HL-60/S4 treated with phorbol 12-myristate 13-acetate at 8.2 ng/mL for 4 days and 3 days (cell line): ENCODE measurements around the gene SLC1A2.

Experiments
- in situ Hi-C: fragments of 300-500 bp; cut with MboI; formaldehyde crosslinking; loops from 2 replicates; pipeline ENCODE4 v1.15.0; 2022; ENCODE audit warnings: low sequenced_read_pairs

SLC1A2 gene

DNA sequence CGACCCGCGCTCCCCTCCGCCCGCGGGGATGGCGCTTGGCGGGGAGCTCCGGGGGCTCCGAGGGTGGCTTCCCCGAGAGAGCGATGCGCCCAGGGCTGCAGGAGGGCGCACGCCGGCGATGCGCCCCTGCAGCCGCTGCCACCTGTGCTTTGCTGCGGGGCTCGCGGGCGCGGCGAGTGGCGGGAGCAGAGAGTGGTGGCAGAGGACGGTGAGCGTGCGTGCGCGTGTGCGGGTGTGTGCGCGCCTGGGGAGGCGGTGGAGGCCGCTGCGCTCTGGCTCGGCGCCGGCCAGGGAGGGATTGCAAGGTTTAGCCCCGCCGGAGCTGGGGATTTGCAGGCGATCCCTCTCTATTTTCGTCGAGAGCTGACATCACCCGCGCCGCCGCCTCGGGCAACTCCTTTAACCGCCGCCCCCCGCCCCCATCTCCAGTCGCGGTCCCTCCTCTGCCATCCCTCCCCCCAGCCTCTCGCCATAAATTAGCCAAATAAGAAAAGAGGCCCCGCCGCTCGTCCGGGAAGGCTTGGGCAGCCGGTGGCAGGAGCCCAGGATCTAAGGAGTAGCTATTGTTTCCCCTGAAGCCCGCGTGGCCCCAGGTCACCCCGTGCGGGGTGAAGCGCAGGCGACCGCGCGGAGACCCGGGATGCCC is at the start of gene SLC1A2:
Gene SLC1A2, minus strand, starts transcription at position 375 of the 646 bp plus-strand sequence. CDS start 592 bp downstream, outside the sequence.
- in situ Hi-C loops = loop anchor here (25.0 kb wide), 1 partner anchor 832 kb away; no protein-coding TSS in a partner anchor

DNA sequence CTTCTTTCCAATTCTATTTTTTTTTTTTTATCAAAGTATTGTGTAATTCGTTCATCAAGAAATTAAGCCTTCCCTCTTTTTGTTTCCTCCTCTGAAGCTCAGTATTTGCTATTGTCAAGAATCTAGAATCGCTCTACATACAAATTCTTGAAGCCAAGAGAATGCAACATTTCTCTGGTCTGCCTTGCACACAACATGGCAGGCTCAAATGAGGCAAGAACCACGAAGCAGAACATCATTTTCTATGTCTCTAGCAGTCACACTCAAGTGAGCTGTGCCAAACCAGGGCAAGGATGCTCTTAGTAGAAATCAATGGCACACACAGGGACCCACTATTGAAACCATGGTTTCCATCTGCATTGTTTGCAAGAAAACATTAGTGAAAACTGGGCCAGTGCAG is 46.7 kb upstream of the SLC1A2 start:
- in situ Hi-C loops = no loop called here

DNA sequence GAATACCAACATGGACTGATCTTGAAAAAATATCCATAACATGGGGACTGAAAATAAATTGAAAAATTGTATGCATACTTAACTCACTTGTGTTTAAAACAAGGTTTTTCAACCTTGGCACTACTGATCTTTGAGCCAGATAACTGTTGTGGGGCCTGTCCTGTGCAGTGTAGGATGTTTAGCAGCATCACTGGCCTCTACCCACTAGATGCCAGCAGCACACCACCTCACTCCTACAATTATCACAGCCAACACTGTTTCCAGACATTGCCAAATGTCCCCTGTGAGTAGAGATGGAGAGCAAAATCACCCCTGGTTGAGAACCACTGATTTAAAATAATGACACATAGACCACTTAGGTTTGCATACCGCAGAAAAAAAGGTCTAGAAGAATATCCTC is 45.0 kb upstream of the SLC1A2 start:
- in situ Hi-C loops = no loop called here

DNA sequence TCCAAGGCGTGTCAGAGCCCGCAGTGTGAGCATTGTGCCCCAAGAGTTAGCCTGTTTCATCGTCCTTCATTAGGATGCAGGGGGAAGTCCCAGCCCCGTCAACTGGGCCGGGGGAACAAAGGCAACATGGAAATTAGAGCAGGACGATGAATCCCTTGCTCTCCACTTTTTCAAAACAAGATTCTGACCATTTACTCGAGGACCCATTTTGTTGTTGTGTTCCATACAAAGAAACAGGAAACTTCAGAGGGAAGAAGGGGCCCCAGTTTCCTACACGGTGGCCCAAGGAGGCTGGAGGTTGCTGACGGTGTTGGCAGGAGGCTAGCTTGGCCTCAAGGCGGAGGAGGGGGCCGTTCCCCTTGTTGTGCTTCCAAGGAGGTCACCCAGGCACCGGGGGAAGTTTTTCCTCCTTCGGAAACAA is 44.0 kb upstream of the SLC1A2 start:
- in situ Hi-C loops = no loop called here

DNA sequence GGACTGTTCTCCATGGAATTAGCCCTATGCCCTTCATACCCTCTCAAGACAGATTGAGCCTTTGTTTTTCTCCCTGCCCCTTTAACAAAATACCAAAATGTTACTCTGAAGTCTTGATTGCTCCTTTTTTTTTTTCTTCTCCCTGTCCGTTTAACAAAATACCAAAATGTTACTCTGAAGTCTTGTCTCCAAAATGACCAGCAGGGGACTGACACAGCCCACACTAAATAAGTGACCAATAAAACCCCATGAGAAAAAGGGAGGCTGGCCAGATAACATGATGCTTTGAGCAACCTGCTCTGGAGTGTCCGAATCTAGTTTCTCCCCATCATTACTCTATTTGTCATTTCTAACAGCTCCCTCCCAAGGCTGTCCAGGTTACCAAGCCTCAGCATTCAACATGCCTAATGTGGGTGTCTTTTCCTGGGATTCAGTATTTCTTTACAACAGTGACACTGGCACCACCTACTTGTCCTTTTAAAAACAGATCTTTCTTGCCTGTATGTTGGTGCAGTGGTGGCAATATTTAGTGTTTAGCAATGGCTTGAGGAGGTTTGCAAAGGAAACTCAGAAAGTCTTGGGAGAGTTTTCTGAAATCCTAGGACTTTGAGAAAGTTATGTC is 42.7 kb upstream of the SLC1A2 start:
- in situ Hi-C loops = no loop called here

DNA sequence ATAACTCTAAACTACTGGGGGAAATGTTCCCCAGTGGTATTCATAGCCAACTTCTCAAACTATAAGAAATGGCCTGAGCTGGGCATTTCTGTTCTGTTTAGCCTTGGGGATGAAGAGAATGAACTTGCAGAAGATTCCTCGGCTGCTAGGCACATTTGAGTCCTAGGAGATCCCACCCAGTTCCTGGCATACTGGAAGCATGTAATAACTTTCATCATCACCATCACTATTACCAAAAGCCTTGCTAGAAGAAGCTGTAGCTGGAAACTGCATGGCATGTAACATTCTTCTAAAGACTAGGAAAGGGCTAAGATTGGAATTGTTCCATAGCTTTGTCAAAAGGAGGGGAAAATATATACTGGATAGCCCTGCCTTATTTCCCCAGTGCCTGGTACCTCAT is 40.1 kb upstream of the SLC1A2 start:
- in situ Hi-C loops = no loop called here

DNA sequence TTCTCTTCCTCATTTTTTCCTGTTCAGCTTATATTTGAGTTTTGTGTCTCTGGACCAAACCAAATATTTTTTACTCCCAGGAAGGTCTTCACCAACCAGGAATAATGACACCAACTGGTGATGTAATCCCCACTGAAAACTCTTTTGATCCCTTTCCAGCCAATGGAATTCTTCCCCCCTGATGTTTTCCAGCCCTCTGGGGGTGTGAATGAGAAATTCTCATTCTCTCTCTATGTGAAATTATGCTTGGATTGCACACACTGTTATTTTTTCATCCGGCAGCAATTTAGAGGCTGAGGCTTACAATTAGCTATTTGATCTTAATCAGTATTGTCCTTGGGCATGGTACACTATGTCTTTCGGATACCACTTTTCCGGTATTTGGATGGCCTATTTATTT is 39.5 kb upstream of the SLC1A2 start:
- in situ Hi-C loops = no loop called here

DNA sequence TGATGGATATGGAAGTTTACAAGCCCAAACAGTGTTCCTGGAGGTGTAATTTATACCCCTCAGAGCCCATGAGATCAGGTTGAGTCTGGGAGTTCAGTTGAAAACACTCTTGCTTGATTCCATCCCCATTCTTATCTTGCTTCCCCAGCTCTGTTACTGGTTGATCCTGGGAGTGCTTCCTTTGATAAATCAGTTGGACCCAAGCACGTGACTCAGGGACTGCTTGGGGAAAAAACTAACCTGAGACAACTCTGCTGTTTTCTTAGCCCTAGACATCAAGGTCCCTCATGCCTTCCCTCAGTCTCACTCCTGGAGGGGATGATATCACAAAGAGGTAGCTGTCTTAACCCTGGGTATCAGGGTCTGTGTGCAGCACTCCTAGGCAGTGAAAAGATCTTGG is 35.0 kb upstream of the SLC1A2 start:
- in situ Hi-C loops = no loop called here

DNA sequence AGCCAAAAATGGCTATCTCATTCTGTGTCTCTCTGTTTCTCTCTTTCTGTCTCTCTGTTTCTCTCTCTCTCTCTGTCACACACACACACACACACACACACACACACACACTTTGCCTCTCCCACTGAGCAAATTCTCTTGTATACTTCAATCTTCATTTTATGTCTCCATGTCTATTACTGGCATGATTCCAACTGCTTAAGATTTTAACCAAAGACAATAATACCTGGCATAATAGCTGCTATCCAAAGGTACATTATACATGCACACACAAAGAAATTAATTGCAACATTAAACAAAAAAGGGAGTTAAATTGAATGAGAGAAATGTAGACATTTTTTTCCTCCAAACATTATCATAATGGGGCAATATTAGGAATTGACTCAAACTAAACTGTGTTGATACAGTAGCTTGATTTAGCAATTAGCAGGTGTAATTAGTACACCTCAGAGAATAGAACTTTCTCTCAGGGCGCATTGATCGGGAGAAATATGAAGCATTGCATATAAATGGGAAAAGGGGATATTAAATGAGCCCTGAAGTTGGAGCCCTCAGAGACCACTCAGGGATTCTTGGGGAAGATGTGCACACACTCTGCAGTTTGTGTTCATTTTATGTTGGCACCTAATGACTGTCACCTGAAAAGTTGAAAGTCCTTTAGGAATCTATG is 17.4 kb upstream of the SLC1A2 start:
- in situ Hi-C loops = no loop called here

DNA sequence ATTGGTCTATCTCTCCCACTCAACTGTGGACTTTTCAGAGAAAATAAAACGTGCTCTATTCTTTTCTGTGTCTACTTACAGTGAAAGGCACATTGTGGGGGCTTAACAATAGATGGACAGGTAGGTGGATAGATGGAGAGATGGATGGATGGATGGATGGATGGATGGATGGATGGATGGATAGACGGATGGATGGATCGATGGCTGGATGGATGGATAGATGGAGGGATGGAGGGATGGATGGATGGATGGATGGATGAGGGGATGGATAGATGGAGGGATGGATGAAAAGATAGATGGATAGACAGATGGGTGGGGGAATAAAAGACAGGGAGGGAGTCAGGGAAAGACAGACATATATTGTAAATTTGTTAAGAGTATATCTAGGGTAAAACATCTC is 14.2 kb upstream of the SLC1A2 start:
- in situ Hi-C loops = no loop called here

DNA sequence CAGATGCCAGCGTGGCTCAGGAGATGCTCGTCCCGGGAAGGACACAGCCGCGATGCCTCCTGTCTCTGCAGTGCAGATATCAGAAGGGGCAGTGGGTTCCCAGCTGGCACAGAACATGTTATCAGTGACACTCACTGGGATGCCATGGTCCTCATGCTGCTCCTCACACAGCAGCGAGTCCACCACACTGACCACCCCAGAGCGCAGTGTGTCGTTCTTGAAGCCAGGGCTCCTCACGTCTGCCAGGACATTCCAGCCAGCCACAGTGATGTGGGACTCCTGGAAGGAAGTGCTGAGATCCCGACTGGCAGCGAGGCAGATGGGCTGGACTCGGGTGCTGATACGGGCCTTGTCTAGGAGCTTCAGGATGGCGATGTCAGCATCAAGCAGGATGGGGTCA is 13.1 kb upstream of the SLC1A2 start:
- in situ Hi-C loops = no loop called here

DNA sequence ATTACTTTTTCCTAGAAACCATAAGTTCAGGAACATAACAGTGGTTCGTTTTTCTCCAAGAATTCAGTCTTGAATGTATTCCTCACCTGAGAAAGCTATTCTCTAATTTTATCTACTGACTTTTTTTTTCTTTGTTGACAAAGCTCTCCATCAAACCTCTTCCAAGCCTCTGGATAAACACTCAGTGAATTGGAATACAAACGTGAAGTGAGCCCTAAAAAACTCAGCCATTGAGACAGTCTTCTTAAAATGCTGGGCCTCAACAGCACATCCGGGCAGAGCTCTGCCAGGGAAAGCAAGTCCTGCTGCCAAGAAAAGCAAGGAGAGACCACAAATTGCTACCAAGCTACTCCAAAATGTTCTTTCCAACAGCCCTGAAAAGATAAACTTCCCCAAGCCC is 7.7 kb upstream of the SLC1A2 start:
- in situ Hi-C loops = no loop called here

DNA sequence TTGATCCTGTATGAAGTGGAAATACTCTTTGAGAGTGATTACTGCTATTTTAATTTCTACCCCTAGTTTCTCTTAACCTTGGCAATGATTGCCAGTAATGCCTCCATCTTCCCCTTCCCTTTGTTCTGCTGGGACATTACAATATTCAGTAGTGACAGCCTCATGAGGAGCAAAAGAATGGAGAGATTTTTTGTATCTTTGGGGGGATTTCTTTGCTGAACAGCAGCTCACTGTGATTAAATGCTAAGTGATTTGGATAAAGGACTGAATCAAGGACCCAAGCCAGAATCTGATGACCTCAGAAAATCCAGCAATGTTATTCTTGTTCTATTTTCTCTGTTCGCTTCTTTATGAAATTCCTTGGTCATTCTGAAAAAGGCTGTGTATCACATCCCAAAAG is 7.0 kb upstream of the SLC1A2 start:
- in situ Hi-C loops = no loop called here

DNA sequence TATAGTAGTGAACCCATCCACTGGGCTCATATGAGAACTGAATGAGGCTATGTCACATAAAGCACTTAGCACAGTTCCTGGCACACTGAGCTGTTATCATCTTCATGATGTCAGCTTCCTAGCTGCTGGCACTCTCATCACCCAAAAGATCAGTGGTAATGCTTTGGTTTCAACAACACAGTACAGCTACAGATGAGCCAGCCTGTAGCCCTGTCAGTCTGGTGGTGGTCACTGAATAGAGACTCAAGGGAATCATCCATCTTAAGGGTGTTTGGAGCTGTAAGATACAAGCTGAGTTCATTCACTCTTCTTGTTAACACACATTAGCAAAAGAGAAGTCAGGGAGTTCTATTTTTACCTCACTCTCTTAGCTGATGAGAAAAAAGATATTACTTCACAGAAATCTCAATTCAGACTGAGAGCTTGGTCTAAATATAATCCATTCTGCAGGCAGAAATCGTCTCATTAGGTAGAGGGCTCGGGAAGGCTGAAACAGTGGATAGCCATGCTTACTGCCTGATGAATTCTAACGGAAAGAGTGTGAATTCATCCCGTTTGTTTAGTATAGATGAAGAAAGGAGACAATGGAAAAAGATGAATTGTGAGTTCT is 6.3 kb upstream of the SLC1A2 start:
- in situ Hi-C loops = no loop called here

DNA sequence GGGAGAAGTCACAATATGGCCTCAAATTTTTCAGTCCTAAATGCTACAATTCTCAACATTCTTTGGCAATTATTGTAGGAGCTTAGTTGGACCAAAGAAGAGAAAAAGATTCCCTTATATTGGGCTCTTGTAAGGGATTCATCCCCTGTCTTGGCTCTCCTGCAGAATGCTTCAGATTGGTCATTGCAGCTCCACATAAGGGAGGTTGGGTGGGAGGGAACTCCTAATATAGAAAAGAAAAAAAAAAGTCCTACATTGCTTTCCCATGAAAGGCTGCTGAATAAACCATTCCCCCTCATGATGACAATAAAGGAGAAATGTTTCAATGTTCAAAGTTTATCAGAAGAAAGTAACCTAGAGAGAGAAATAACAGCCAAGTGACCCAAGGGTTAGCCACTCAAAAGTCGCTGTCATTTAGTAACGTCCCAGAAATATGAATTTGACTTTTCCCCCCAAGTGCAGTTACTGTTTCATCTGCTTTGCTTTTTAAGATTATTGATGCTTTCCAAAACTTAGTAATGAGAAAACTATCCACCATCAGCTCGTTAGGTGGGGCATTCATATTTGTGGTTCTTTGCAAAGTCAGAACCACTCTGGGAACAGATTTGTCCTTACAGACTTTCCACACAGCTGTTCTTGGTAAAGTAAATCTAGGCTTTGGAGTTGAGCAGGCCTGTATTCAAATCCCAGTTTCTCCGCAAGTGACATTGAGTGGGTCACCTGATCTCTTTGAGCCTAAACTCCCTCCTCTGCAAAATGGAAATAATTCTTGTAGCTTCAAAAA is 5.0 kb upstream of the SLC1A2 start:
- in situ Hi-C loops = loop anchor here (25.0 kb wide), 1 partner anchor 837 kb away; no protein-coding TSS in a partner anchor

DNA sequence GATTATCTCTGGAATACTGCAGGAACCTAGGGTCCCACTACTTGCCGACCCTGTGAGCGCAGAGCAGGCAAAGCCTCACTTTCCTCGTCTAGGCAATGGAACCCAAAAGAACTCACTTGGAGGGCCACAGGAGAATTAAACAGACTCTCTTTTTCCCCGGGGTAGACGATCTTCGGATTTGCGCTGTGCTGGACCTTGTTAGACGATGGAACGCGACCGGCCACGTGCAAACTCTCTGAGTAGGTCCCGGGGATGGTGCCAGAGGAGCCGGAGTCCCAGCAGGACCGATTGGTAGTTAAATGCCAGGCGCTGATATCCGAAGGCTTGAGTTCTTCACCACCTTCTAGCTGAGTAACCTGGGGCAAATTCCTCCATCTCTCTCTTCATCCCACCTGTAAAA is 1.0 kb upstream of the SLC1A2 start:
- in situ Hi-C loops = loop anchor here (25.0 kb wide), 1 partner anchor 833 kb away; no protein-coding TSS in a partner anchor

DNA sequence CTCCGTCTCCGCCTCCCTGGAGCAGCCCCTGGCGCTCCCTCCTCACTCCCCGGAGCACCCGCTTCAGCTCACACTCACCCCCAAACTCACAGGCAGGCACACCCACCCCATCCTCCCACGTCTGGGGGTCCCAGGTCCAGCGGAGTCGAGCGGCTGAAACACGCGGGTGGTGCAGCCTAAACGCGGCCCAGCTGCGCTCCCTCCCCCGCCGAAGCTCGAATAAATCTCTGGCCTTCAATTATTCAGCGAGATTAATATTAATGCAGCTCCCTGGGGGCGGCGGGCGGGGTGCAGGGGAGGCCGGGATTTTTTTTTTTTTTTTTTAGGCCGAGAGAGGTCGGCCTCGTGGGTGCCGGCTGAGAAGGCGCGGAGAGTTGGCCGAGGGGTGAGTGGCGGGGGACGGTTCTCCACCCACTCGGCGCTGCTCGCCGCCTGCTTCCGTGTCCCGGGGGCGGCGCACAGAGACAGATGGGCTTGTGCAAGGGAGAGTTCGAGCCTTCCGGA is 524 bp upstream of the SLC1A2 start:
- in situ Hi-C loops = loop anchor here (25.0 kb wide), 1 partner anchor 833 kb away; no protein-coding TSS in a partner anchor

DNA sequence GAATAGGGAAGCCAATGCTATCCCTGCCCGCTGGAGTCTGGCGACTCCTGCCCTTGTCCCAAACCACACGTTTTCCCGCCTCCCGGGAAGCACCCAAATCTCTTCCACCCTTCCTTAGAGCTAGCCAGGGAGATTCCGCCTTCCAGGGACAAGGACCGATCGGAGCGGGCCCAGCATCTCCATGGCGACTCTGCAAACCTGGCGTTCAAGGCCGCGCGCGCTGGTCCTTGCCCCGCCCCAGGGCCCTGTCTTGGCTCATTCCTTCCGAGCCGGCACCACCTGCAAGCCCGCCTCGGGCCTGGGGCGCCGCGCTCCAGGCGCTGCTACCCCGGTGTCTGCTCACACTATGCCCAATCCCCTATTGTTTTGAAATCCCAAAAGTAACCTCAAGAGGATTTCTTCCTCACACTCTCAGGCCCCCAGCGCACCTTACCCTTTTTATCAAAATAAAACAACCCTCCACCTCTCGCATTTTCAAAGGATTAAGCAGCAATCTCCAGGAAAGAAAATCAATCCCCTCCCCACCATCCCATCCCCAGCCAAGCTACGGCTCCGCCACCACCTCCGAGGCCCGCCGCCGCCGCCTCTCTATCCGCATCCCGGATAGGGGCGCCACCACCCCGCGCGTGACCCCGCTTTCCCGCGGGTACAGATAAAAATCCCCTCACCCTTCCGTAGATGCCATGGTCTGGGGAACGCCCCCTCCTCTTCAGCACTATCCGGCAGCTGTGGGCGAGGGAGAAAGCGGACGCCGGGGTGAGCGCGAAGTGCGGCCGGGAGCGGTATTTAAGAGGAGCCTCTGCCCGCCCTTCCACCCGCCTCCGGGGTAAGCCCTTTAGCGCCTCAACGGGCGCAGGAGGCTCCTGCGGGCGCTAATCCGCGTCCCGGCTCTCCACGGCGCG is 825 bp downstream of the SLC1A2 start:
- in situ Hi-C loops = loop anchor here (25.0 kb wide), 1 partner anchor 831 kb away; no protein-coding TSS in a partner anchor

DNA sequence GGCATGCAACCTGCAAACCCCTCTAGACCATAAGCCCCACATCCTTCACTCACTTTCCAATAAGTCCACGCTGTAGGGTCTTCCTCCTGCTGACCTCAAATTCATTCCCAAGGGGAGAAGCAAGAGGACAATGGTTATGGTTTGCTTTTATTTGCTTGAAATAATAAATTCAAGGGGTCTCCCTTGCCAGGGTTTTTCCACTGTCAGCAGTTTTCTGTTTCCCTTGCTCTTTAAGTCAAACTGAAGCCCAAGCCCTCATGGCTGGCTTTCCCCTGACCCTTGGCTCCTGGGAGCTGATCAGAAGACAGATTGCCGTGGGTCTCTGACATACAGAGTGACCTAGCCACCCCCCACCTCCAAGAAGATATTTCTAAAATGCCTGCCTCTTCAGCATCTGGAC is 3.9 kb downstream of the SLC1A2 start:
- in situ Hi-C loops = loop anchor here (25.0 kb wide), 1 partner anchor 828 kb away; no protein-coding TSS in a partner anchor
